Measurements from ENCODE around the gene LRRC59.

DNA sequence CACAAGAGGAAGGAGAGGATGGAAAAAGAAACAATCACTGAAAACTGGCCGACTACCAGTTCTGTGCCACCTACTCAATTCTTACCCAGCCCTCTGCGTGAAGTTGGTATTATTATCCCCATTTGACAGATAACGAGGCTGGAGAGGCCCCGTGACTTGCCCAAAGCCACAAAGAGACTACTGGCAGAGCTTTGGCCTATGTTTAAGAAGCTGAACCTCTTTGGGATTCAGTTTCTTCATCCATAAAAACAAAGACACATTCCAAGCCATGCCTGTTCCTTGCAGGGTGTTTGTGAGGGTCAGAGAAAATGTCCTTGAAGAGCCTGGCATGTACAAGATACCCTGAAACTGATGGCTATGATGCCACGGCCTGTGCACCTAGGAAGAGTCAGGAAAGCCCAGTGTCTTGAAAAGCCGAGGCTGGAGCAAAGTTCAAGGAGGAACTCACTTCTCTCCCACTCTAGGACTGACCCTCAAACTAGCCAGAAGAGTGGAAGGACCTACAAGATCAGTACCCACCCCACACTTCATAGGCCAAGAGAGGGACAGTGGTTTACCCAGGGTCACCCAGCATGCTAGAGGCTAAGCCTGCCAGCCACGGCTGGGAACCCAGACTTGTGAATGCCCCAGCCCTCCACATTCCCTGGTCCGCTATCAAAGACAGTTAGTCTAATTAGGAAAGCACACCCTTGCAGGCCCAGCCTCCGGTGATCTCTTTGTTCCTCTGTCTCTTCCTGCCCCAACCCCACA, 27.1 kb upstream of the LRRC59 start:
- TF ChIP-seq CREM (IDR thresholded peaks at IDR 0.05) (no peak), CREM (CRISPR knock-in tag; IDR thresholded peaks at IDR 0.05) (no peak), ZNF292 (CRISPR knock-in tag; IDR thresholded peaks at IDR 0.05; ENCODE audit: borderline replicate concordance, low read depth) (no peak), POLR2A (IDR thresholded peaks at IDR 0.05; ENCODE audit: insufficient read depth in 1 of 2, low read depth in 2 of 2, low read length in 2 of 2) (no peak), SETDB1 (CRISPR knock-in tag; IDR thresholded peaks at IDR 0.05; ENCODE audit: borderline replicate concordance) (no peak), JUND (CRISPR knock-in tag; IDR thresholded peaks at IDR 0.05) (no peak), MTA1 (CRISPR knock-in tag; IDR thresholded peaks at IDR 0.05; ENCODE audit: borderline replicate concordance) (no peak), ZNF383 (CRISPR knock-in tag; IDR thresholded peaks at IDR 0.05; ENCODE audit: borderline replicate concordance) (no peak), ZNF577 (CRISPR knock-in tag; IDR thresholded peaks at IDR 0.05; ENCODE audit: borderline replicate concordance, low read depth) (no peak), EP300 (IDR thresholded peaks at IDR 0.05; ENCODE audit: low read depth in 2 of 2, low read length in 2 of 2) (no peak), EP300 (CRISPR knock-in tag; IDR thresholded peaks at IDR 0.05; ENCODE audit: borderline replicate concordance) (no peak), CEBPB (IDR thresholded peaks at IDR 0.05; ENCODE audit: borderline replicate concordance, low read depth, low read length) (no peak), RXRA (CRISPR knock-in tag; IDR thresholded peaks at IDR 0.05) (no peak)
- TF ChIP-seq, protein P1, sequence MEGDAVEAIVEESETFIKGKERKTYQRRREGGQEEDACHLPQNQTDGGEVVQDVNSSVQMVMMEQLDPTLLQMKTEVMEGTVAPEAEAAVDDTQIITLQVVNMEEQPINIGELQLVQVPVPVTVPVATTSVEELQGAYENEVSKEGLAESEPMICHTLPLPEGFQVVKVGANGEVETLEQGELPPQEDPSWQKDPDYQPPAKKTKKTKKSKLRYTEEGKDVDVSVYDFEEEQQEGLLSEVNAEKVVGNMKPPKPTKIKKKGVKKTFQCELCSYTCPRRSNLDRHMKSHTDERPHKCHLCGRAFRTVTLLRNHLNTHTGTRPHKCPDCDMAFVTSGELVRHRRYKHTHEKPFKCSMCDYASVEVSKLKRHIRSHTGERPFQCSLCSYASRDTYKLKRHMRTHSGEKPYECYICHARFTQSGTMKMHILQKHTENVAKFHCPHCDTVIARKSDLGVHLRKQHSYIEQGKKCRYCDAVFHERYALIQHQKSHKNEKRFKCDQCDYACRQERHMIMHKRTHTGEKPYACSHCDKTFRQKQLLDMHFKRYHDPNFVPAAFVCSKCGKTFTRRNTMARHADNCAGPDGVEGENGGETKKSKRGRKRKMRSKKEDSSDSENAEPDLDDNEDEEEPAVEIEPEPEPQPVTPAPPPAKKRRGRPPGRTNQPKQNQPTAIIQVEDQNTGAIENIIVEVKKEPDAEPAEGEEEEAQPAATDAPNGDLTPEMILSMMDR (CRISPR knock-in tag; IDR thresholded peaks at IDR 0.05) = no peak
- TF ChIP-seq, protein P2, sequence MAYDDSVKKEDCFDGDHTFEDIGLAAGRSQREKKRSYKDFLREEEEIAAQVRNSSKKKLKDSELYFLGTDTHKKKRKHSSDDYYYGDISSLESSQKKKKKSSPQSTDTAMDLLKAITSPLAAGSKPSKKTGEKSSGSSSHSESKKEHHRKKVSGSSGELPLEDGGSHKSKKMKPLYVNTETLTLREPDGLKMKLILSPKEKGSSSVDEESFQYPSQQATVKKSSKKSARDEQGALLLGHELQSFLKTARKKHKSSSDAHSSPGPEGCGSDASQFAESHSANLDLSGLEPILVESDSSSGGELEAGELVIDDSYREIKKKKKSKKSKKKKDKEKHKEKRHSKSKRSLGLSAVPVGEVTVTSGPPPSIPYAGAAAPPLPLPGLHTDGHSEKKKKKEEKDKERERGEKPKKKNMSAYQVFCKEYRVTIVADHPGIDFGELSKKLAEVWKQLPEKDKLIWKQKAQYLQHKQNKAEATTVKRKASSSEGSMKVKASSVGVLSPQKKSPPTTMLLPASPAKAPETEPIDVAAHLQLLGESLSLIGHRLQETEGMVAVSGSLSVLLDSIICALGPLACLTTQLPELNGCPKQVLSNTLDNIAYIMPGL (CRISPR knock-in tag; IDR thresholded peaks at IDR 0.05; ENCODE audit: borderline replicate concordance in 1 of 2, low read depth in 1 of 2) = no peak; a peak in 1 of 4 replicates
- TF ChIP-seq, protein P3, sequence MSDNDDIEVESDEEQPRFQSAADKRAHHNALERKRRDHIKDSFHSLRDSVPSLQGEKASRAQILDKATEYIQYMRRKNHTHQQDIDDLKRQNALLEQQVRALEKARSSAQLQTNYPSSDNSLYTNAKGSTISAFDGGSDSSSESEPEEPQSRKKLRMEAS (IDR thresholded peaks at IDR 0.05) = no peak

Data from HepG2 (cell line).